ENCODE data around the gene MAP3K21.

The MAP3K21 gene

DNA sequence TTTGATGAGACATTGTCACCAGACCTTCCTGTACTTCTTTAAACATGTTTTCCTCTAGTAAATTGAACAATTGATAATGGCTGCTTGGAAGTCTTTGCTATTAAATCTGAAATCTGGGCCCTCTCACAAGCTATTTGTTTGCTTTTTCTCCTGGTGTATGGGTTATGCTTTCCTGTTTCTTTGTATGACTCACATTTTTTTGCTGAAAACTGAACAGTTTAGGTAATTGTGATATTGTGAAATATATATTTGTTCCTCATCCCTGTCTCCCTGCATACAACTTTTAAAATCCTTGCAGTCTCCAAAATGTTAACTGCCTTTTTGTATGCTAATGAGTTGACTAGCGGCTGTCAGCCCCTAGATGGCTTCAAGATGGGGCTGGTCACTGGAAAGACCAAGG is 61.6 kb downstream of the MAP3K21 start:
- DNase-seq (ENCODE audit: low spot score) = no peak

- DNase-seq (ENCODE audit: low spot score) = no peak
Measured at GRCh38 chr1:233389893-233390292, 62.4 kb downstream of the MAP3K21 start.

DNA sequence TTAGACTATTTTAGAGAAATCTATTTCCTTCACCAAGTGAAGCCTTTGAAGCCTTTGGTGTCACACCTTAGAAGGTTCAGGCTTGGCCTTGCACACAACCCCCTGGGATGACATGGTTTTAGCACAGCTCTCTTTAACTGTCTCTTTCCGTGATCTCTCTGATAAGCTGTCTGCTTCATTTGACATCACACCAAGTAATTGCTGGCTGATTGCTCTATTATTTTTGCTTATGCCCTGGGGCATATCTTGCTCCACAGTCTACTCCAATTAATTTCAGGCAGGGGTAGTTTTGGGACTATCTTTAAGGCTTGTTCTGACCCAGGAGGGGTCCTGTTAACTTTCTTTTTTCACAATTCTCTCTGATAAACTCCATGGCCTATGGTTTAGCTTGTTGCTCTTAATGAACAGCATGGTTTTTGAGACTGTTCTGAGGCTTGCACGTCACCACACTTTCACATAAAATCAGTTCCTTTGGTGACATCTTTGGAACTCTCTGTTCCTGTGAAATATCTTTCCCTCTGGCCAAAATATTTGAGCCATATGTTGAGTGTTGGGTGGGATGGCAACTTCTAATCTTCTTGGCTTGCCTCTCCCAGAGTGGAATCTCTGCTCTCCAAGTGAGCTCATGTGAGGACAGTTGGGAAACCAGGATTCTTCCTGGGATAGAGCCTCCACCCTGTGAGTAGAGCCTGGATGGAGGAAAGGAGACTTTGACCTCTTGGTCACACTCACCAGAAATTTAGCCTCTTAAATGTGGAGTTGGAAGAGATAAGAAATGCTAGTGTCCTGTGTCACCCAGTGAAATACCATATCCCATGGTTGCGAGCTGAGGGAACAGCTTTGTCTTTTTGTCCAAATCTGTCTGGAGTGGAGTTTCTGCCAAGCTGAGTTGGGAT is 63.6 kb downstream of the MAP3K21 start:
- no peak for DNase-seq (ENCODE audit: low spot score)

DNA sequence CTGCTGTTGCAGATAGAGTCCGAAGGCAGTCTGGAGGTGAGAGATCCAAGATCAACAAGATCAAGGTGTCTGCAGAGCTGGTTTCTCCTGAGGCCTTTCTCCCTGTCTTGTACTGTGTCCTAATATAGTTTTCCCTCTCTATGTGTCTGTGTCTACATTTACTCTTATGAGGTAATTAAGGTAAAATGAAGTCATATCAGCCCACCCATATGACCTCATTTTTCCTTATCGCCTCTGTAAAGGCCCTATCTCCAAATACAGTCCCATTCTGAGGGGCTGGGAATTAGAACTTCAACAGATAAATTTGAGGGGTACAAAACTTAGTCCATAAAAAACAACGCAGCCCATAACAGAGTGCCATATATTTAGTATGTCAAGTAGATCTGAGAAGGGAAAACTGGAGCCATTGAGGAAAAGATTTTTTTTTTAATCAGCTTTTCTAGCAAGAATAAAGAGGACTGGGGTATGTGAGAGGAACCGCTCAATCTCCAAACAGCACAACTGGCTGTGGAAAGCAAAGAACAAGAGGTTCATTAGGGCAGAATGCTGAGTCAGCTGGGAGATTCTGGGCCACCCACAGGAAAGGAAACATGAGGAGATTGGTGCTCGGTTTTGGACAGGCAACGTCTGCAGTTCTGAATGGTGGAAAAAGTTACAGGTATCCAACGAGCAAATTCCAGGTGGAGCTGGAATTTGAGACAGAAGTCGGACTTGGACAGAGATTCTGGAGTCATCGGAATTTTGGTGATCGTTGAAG is 65.7 kb downstream of the MAP3K21 start:
- no peak for DNase-seq (ENCODE audit: low spot score)

DNA sequence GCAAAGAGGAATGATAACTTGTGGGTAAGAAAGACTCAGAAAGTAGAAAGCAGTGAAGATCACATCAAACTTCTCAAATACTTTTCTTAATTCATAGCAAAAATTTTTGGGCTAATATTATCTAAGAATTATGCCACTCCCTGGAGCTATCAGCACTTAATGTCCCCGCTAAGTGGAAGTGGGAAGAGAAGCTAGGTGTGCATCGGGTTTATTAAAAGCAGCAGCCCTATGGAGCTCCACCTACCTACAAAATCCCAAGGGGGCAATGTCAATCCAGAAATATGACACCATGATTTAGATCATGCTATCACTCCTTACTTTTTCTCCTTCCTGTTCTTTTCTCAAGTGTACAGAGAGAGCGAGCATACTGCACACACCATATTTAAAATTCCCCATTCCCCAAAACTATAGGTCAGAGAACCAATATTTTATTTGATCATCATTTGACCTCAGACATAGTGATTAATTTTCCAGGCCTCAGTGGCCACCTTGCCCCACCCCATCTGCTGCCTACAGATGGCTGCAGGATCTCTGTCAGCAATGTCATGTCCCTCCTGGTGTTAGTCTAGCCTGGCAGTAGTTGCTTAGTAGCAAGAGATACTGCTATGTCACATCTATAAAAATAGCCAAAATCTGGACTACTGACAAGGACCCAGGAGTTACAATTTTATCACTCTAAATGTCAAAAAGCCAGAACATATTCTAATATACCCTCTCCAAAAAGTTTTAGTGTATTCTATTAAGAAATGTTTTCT is 66.6 kb downstream of the MAP3K21 start:
- no peak for DNase-seq (ENCODE audit: low spot score)

GRCh38 chr1:233394860-233395717 is 67.6 kb downstream of the MAP3K21 start:
- DNase-seq (ENCODE audit: low spot score) = peak; percentile 67

GRCh38 chr1:233395863-233396646 is 68.5 kb downstream of the MAP3K21 start:
- DNase-seq (ENCODE audit: low spot score) = no peak

- no peak for DNase-seq (ENCODE audit: low spot score)
Measured at GRCh38 chr1:233406339-233406960, 78.9 kb downstream of the MAP3K21 start.

GRCh38 chr1:233406994-233407631 is 79.6 kb downstream of the MAP3K21 start:
- DNase-seq (ENCODE audit: low spot score) = no peak

DNA sequence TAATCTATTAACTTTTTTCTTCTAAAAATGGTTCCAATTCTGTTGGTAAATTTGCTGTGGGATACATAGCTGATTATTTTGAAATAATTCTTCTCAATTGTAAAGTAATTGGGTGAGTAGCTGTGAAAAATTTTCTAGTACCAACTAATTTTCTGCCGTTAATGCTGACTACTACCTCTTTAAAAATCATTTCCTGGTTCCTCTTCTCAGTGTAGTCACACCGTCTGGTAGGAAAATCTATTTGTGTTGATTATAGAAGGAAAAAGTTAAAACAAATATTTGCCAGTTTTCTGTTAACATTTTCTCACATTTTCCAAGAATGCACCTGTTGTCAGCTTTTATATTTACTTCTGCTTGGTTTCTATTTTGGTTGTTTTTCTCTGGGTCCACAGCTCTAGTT is 82.0 kb downstream of the MAP3K21 start:
- no peak for DNase-seq (ENCODE audit: low spot score)

GRCh38 chr1:233410906-233411305 is 83.4 kb downstream of the MAP3K21 start:
- no peak for DNase-seq (ENCODE audit: low spot score)

GRCh38 chr1:233412812-233413211 is 85.3 kb downstream of the MAP3K21 start:
- no peak for DNase-seq (ENCODE audit: low spot score)

DNA sequence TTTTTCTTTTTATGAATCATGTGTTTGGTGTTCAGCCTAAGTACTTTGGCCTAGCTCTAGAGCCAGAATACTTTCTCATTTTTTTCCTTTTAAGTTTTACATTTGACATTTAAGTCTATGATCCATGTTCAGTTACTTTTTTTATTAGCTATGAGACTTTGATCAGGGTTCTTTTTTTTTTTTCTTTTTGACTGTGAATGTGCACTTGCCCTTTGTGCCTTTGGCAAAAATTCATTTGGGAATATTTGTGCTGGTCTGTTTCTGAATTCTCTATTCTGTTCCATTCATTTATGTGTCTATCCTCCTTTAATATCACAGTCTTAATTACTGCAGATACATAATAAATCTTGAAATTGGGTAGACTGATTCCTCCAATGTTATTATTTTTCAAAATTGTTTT is 93.8 kb downstream of the MAP3K21 start:
- DNase-seq (ENCODE audit: low spot score) = no peak

DNA sequence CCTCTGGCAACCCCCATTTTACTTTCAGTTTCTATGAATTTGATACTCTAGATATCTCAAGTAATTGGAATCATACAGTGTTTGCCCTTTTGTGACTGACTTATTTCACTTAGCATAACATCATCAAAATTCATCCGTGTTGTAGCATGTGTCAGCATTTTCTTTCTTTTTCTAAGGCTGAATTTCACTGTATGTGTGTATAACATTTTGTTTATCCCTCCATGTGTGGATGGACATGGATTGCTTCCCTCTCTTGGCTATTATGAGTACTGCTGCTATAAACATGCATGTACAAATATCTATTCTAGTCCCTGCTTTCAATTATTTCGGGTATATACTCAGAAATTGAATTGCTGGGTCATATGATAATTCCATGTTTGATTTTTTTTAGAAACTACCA is 97.3 kb downstream of the MAP3K21 start:
- DNase-seq (ENCODE audit: low spot score) = no peak

DNA sequence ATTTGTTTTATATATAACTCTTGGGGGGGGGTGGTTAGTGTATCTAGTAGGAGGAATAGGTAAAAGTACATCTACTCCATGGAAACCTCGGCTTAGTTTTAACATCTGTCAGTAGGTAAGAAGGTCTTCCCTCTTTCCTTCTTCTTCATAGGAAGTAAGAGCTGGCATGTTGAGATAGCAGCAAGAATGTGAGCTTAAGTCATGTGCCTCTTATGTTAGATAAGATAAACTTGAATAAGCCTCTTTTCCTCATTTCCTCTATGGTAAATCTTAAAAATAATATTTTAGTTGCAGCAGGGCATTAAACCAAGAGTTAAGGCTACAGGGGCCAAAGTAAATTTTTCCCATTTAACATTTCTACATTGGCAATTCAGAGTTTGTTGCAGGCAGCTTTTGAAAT is 100.4 kb downstream of the MAP3K21 start:
- no peak for DNase-seq (ENCODE audit: low spot score)

DNA sequence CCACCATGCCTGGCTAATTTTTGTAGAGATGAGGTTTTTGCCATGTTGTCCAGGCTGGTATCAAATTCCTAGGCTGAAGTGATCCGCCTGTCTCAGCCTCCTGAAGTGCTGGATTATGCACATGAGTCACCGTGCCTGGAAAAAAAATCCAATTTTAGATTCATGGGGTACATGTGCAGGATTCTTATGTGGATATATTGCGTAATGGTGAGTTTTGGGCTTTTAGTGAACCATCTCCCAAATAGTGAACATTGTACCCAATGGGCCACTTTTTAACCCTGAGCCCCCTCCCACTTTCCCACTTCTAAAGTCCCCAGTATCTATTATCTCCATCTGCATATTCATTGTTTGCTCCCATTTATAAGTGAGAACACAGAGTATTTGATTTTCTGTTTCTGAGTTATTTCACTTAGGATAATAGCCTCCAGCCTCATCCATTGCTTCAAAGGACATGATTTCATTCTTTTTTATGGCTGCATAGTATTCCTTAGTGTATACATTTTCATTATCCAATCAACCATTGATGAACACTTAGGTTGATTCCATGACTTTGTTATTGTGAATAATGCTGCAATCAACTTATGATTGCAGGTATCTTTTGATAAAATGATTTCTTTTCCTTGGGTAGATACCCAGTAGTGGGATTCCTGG is 104.4 kb downstream of the MAP3K21 start:
- DNase-seq (ENCODE audit: low spot score) = no peak

DNA sequence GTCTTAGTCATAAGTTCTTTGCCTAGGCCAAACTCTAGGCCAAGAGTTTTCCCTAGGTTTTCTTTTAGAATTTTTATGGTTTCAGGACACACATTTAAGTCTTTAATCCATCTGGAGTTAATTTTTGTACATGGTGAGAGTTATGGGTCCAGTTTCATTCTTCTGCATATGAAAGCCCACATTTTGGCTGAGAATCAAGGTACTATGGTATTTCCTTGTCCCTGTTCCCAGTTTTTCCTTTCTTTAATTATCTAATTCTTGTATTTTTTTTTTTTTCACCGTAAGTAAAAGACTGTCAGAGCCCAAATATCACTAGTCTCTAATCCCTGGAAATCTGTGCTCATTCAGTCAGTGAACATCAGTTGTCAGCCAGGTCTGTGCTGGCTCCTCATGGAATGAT is 105.4 kb downstream of the MAP3K21 start:
- no peak for DNase-seq (ENCODE audit: low spot score)

DNA sequence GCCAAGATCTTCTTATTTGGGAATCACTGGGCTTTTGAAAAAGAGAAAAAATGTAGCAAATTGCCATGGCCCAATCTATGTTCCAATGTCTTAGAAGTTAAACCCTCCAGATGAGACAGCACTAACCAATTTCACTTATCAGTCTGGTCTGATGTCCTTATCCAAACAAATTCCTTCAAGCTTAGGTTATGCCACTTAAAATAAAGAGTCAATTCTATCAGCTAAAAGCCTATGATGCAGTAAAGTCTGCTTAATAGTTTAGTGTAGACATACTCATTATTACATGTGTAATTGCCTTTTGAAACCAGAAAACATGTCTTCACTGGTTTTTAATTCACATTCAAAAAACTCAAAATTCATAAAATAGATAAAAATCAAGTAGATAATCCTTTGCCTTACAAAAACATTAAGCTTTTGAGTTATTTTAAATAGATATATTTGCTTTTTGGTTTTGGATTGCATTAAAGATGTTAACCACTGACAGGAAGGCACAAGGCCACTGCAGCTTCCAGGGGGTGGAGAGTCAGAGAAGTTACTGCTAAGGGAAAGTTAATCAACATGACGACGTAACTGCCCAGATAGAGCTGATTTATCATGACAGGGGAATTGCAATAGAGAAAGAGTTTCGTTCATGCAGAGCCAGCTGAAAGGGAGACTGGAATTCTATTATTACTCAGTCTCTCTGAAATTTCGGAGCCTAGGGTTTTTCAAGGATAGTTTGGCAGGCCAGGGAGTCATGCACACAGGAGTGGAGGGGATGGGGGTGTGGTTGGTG is 106.1 kb downstream of the MAP3K21 start:
- no peak for DNase-seq (ENCODE audit: low spot score)

Measured in NAMALWA (cell line).